GM18861 (cell line): ENCODE data around the gene NEK6.

Experiments used
- ATAC-seq: cut with Tn5 transposase; IDR thresholded peaks from one replicate; pipeline ENCODE4 v1.9.1; 2021; ENCODE audit not compliant: unreplicated experiment

Gene NEK6

GRCh38 chr9:124340219-124341069 is 82.7 kb downstream of the NEK6 start:
- no peak for ATAC-seq

GRCh38 chr9:124341455-124342170 is 83.9 kb downstream of the NEK6 start:
- ATAC-seq, result no peak

DNA sequence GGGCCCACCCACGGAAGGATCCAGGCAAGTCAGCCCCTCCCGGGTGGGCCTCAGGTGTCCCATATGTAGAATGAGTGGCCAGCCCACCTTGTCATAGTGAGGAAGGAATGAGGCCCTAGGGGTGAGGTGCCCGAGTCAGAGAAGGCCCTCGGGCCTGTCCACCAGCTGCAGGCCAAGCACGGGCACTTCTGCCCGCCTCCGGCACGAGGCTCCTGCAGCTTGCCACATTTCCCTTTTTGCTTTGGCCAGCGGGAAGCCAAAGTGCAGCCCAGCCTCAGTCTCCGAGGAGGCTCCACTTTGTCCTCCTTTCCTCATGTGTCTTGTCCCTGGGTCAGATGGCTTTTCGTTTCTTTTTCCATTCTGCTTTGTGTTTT is 84.6 kb downstream of the NEK6 start:
- no peak for ATAC-seq

- no peak for ATAC-seq
Measured at GRCh38 chr9:124342776-124343485, 85.2 kb downstream of the NEK6 start.

- no peak for ATAC-seq
Measured at GRCh38 chr9:124343533-124344290, 86.0 kb downstream of the NEK6 start.

- ATAC-seq, result no peak
Measured at GRCh38 chr9:124344291-124345050, 86.7 kb downstream of the NEK6 start.

- ATAC-seq, result no peak
Measured at GRCh38 chr9:124345063-124345462, 87.3 kb downstream of the NEK6 start.

GRCh38 chr9:124345751-124346281 is 88.1 kb downstream of the NEK6 start:
- ATAC-seq, result no peak

DNA sequence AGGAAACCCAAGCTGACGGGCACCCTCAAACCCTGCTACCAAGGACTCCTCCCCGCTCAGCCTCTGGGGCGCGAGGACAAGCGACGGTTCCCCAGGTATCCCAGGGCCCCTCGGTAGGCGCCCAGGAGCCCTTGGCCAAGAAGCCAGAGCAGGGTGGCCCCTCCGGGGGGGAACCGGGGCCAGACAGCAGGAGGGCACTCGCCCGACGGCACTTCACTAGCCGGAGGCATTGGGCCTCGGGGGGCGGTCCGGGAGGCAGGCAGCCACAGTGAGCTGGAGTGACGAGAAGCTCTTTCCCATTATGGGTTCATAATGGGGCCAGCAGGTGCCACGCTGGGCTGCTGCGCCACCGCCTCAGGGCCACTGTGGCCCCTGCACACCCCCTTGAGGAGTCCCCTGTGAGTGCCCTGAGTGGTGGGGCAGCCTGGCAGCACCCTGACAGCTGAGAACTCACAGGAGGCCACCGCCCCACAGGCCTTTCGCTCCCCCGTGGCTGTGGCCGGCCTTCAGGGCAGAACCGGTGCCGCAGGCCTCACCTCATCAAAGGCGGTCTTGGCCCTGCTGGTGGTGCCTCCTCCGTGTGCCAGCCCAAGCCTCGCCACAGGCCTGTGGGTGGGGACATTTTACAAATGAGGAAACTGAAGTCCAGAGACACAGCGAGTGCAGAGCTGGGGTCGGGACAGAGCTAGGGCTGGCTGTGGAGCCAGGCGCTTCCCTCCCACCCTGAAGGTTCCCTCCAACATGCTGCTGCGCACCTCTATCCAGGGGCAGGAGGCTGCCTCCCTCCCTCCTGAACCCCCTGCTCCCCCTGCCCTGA is 88.8 kb downstream of the NEK6 start:
- ATAC-seq, result no peak

DNA sequence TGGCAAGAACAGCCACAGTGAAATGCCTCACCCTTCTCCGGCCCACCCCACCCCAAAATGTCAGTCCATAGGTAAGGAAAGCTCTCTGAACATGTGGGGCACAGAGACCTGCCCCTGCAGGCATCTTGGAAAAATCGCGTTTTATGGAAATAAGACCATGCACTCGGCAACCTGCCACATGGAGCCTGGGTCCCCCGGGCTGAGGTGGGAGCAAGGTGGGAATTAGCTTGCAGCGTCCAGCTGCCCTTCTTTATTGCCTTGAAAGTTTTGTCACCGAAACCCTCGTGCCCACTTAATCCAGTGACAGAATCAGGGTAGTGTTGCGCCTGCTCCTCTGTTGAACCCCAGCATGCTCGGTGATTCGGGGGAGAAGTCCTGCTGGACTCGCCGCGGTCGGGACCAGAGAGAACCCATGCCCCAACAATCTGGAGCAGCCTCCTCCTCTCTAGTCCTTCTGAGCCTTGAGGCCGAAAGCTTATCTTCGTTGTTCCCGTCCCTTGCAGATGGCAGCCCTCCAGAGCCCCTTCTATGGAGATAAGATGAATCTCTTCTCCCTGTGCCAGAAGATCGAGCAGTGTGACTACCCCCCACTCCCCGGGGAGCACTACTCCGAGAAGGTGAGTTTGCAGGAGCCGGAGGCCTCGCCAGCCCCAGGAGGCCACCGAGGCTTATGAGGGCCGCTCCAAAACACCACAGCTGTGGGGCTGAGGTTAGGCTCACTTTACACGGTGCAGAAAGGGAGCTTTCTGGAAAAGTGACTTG is 89.6 kb downstream of the NEK6 start:
- no peak for ATAC-seq

GRCh38 chr9:124347968-124348358 is 90.2 kb downstream of the NEK6 start:
- ATAC-seq, result no peak

DNA sequence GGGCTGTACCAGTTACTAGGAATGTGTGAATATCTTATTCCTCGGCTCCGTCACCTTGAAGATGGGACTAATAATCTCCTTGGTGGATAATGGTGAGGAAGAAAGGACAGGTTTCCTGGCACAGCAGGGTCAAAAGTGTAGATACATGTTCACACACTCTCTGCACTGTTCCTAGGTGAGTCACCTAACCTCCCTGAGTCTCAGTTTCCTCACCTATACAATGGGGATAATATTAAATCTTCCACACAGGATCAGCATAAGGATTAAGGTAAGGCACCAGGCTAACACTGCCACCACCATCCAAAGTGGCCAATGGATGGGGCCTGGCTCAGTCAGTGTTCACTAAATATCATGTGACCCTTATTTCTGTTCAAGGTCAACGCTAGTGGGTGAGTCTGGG is 90.6 kb downstream of the NEK6 start:
- ATAC-seq, result no peak

DNA sequence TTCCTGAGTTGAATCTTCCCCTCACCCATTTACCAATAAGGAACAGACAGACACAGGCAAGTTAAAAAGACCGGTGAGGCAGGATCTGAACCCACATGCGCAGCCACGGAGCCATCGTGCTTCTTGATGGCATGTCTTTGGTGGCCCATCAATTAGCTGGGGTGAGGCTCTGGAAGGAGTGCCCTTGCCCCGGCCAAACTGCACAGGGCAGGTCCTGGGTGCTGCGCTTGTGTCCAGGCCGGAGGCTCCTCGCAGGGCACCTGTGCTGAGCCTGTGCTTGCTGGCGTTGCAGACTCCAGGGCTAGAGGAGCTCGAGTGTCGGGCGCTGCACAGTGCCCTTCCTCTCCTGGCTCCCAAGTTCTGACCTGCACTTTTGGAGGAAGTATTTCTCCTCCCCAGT is 91.1 kb downstream of the NEK6 start:
- ATAC-seq, result no peak

- ATAC-seq, result no peak
Measured at GRCh38 chr9:124349267-124349666, 91.5 kb downstream of the NEK6 start.

DNA sequence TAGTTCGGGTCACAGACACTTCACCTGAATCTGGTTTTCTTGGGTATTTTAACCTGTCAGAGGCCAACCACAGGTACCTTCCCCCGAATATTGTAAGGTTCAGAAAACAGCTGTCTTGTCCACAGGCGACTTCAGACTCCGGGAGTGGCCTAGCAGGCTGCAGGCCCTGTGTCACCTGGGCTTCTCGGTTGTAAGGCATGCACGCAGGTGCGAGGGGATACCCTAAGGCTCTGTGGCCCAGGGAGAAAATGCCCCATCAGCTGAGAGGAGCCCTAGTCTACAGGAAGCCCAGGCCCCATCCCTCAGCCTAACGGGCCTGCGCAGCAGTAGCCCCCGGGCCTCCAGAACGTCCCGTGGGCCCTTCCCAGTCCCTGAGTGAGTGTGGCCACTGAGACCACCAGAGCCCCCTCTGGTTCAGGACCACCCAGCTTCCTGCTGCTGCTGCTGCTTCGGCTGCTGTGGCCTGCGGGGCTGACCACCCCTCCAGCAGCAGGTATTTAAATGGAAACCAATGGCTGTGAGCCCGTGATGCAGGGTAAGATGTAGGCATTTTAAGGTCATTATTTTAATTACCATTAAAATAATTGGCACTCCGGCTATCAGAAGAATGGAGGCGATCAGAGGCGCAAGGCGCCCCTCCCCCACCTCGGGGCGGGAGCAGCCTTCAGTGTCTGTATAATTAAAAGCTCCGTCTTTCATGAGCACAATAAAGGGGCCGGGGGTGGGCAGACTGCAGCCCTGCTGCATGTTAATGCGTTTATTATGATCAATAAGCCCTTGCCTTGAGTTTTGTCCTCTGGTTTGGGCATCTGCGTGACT is 92.1 kb downstream of the NEK6 start:
- ATAC-seq, result no peak

DNA sequence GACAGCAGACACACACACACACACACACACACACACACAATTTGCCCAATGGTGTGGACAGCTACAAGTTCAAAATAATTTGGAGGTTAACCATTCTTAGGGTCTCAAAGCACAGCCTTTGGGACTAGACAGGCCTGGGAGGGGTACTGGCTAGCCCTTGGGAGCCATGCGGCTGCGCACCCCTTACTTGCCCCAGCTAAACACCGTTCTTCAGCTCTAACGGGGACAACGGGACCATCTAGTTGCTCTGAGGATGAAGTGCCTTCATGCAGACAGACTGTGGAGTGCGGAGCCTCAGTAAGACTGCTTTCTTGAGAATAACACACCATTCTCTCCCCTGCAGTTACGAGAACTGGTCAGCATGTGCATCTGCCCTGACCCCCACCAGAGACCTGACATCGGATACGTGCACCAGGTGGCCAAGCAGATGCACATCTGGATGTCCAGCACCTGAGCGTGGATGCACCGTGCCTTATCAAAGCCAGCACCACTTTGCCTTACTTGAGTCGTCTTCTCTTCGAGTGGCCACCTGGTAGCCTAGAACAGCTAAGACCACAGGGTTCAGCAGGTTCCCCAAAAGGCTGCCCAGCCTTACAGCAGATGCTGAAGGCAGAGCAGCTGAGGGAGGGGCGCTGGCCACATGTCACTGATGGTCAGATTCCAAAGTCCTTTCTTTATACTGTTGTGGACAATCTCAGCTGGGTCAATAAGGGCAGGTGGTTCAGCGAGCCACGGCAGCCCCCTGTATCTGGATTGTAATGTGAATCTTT is 92.9 kb downstream of the NEK6 start:
- no peak for ATAC-seq
